HL-60 (cell line): Measurements from ENCODE around the gene CREB5.
"Not testable (repeated sequence)": the region's sequence is repeated elsewhere in the genome, so short reads cannot be mapped to it uniquely, and the experiment has no call there.

Source experiments
- DNase-seq, 2 experiments: peaks; one replicate each; pipeline ENCODE4 v3.0.0-alpha.2; 2010 to 2020; ENCODE audit warnings: low read depth in 1 of 2, low spot score in 1 of 2
- H3K27ac ChIP-seq: fragments of 250-450 bp; sonication (Bioruptor Pico); replicated peaks from 2 replicates; pipeline ENCODE4 v1.5.1; 2020; ENCODE audit warnings: mild to moderate bottlenecking, moderate library complexity
- H3K27me3 ChIP-seq: fragments of 250-450 bp; sonication (Bioruptor Pico); 2 replicates; pipeline ENCODE4 v1.5.1; 2021; ENCODE audit warnings: mild to moderate bottlenecking, moderate library complexity; ENCODE audit not compliant: insufficient read depth, poor library complexity, severe bottlenecking
- H3K4me3 ChIP-seq: replicated peaks from 2 replicates; pipeline ENCODE4 v1.5.1; 2011; ENCODE audit warnings: mild to moderate bottlenecking, control low read depth, low read length; ENCODE audit not compliant: insufficient read depth
- CTCF ChIP-seq: IDR thresholded peaks from one replicate; pipeline ENCODE4 v1.5.1; 2011; ENCODE audit warnings: low read length, control low read depth, inconsistent platforms; ENCODE audit not compliant: insufficient read depth
- GABPA ChIP-seq: IDR thresholded peaks from 2 replicates; pipeline ENCODE4 v1.6.1; 2012; ENCODE audit warnings: low read depth
- POLR2AphosphoS5 ChIP-seq: IDR thresholded peaks from 2 replicates; pipeline ENCODE4 v1.6.1; 2012; ENCODE audit warnings: low read depth
- REST ChIP-seq: IDR thresholded peaks from 2 replicates; pipeline ENCODE4 v1.6.1; 2012; ENCODE audit warnings: low read depth; ENCODE audit not compliant: insufficient replicate concordance
- SPI1 ChIP-seq: IDR thresholded peaks from 2 replicates; pipeline ENCODE4 v1.6.1; 2012; ENCODE audit warnings: low read depth, mild to moderate bottlenecking, borderline replicate concordance

The CREB5 gene

GRCh38 chr7:28596245-28596935, 184.1 kb downstream of the CREB5 start:
- no peak for DNase-seq
- TF ChIP-seq CTCF (no peak), REST (no peak), POLR2AphosphoS5 (no peak), SPI1 (no peak), GABPA (no peak)
- no peak overlapping the region for H3K4me3 ChIP-seq

GRCh38 chr7:28597284-28597683, 185.0 kb downstream of the CREB5 start:
- DNase-seq, result no peak
- Histone ChIP-seq H3K4me3 (no peak overlapping the region), H3K27me3 (no peaks in the 10 kb centered on the region), H3K27ac (no peak overlapping the region)
- TF ChIP-seq SPI1, result no peak
- no peak for TF ChIP-seq CTCF
- TF ChIP-seq REST, result no peak

More at GRCh38 chr7:28596245-28596935, 184.1 kb downstream of the CREB5 start:
- H3K27ac ChIP-seq, result no peak overlapping the region
- H3K27me3 ChIP-seq, result no peaks in the 10 kb centered on the region

GRCh38 chr7:28598037-28598436, 185.7 kb downstream of the CREB5 start:
- peak in 1 of 2 experiments; percentile 16 for DNase-seq
- TF ChIP-seq SPI1, result peak; percentile 56; the same call in 1 of the 2 replicates
- not testable (repeated sequence) for H3K4me3 ChIP-seq, H3K27ac ChIP-seq, H3K27me3 ChIP-seq

- Histone ChIP-seq H3K4me3 (no peak overlapping the region), H3K27ac (no peak overlapping the region), H3K27me3 (no peaks in the 10 kb centered on the region)
- TF ChIP-seq CTCF (no peak), REST (no peak), POLR2AphosphoS5 (no peak), GABPA (no peak), SPI1 (no peak)
- no peak for DNase-seq
Measured at GRCh38 chr7:28598586-28598985, 186.3 kb downstream of the CREB5 start.
